IPS-20b (cell line): ENCODE data around the gene MEGF11.

Source experiments
- H3K27ac ChIP-seq: one replicate; pipeline ENCODE4 v1.5.1; 2013; ENCODE audit warnings: low read length
- H3K27me3 ChIP-seq: 2 replicates; pipeline ENCODE4 v1.6.1; 2013; ENCODE audit warnings: mild to moderate bottlenecking, low read length, inconsistent platforms; ENCODE audit not compliant: insufficient read depth
- H3K36me3 ChIP-seq: 2 replicates; pipeline ENCODE4 v1.6.1; 2013; ENCODE audit warnings: low read depth, mild to moderate bottlenecking, inconsistent platforms, low read length, moderate library complexity; ENCODE audit not compliant: insufficient read depth
- H3K4me1 ChIP-seq: 2 replicates; pipeline ENCODE4 v1.6.1; 2013; ENCODE audit warnings: mild to moderate bottlenecking, control low read depth, inconsistent platforms, low read length, moderate library complexity; ENCODE audit not compliant: insufficient read depth
- H3K4me3 ChIP-seq: 2 replicates; pipeline ENCODE4 v1.5.1; 2013; ENCODE audit warnings: mild to moderate bottlenecking, low read length, inconsistent platforms
- H3K9ac ChIP-seq: 2 replicates; pipeline ENCODE4 v1.6.1; 2013; ENCODE audit warnings: low read depth, mild to moderate bottlenecking, inconsistent platforms, low read length, moderate library complexity
- H3K9me3 ChIP-seq: 2 replicates; pipeline ENCODE4 v1.6.1; 2013; ENCODE audit warnings: mild to moderate bottlenecking, low read depth, low read length, inconsistent platforms; ENCODE audit not compliant: insufficient read depth

Gene MEGF11

DNA sequence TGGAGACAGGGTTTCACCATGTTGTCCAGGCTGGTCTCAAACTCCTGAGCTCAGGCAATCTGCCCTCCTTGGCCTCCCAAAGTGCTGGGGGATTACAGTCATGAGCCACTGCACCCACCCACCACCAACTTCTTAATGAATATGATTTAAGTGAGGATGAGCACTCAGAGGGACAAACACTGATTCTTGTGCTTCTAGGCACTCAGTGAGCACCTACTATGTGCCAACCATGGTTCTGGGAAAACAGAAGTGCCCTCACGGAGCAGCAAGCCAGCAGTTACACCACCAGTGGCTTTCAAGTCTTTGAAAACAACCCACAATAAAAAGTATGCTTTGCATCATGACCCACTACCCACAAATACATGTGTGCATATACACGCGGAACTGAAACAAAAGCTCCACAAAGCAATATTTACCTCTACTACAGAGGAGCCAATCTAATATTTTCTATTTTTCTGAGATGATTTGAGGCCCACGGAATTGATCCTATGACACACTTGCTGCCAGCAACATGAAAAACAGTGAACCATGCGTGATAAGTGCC lies 91.9 kb downstream of the MEGF11 start:
- H3K9me3 ChIP-seq, result no peaks in the 10 kb centered on the region
- no peak overlapping the region for H3K9ac ChIP-seq
- no peaks in the 10 kb centered on the region for H3K4me1 ChIP-seq
- H3K27ac ChIP-seq, result no peak overlapping the region
- no peak overlapping the region for H3K4me3 ChIP-seq
- no peaks in the 10 kb centered on the region for H3K27me3 ChIP-seq
- H3K36me3 ChIP-seq, result no peaks in the 10 kb centered on the region

DNA sequence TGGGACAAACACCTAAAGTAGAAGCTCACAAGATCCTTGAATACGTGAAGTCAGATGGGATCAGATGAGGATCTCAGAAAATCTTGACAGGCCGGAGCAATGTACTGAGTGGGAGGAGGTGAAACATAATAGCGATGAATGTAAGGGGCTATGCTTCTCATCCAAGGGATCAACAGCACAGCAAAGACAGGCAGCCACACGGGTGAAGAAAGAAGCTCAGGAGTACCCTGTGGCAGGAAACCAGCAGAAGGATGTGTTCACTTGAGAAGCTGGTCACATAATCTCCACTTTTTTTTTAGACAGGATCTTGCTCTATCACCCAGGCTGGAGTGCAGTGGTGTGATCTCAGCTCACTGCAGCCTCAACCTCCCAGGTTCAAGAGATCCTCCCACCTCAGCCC lies 92.4 kb downstream of the MEGF11 start:
- Histone ChIP-seq H3K9ac (no peak overlapping the region), H3K9me3 (no peaks in the 10 kb centered on the region), H3K36me3 (no peaks in the 10 kb centered on the region), H3K27ac (no peak overlapping the region), H3K4me1 (no peaks in the 10 kb centered on the region), H3K27me3 (no peaks in the 10 kb centered on the region), H3K4me3 (no peak overlapping the region)

DNA sequence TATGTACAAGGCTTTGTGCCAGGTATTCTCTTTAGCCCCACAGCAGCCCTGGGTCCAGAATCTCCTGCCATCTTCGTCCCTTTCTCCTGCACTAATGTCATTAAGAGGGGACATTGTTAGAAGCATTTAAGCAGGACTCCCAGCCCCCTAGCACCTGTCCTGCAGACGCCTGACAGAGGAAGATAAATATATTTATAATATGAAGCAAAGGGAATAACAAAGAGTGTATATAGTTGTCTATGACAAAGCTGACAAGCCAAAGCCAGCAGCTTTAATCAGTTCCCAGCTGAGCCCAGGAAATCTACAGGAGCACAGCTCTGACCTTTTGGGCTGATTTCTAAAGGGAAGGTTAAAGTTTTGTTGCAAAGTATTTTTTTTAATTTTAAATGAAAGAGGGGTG lies 96.0 kb downstream of the MEGF11 start:
- H3K9ac ChIP-seq, result no peak overlapping the region
- no peaks in the 10 kb centered on the region for H3K36me3 ChIP-seq
- no peaks in the 10 kb centered on the region for H3K4me1 ChIP-seq
- no peak overlapping the region for H3K4me3 ChIP-seq
- H3K27ac ChIP-seq, result no peak overlapping the region
- no peaks in the 10 kb centered on the region for H3K27me3 ChIP-seq
- H3K9me3 ChIP-seq, result no peaks in the 10 kb centered on the region

DNA sequence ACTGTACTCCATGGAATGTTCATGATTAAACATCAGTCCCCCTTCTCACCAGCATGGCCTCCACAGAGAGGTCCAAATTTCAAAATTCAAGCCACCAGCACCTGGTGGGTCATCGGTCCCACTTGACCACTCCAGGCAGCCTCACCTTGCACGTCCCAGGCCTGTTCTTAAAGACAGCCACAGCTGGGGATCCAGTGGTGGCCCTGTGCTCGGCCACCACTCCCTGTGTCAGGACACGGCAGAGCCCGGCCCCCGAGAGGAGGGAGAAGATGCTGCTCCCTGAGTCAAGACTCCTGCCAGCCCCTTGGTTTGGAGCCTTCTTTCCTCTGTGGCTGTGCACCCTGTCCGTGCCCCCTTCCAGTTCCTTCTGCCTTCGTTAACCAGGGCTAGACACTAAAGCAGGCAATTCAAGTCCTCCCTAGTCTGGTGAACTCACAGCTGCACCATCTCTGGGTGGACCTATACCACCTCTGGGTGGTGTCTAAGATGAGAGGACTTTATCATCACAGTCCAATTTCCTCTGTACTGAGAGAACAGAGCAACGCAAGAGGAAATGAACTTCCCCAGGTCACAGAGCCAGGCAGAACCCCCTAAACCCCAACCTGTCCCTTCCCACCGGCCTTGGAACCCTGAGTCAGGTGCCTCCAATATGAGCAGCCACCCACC lies 97.1 kb downstream of the MEGF11 start:
- no peak overlapping the region for H3K4me3 ChIP-seq
- H3K36me3 ChIP-seq, result no peaks in the 10 kb centered on the region
- no peak overlapping the region for H3K9ac ChIP-seq
- no peaks in the 10 kb centered on the region for H3K4me1 ChIP-seq
- no peak overlapping the region for H3K27ac ChIP-seq
- H3K9me3 ChIP-seq, result no peaks in the 10 kb centered on the region
- no peaks in the 10 kb centered on the region for H3K27me3 ChIP-seq

DNA sequence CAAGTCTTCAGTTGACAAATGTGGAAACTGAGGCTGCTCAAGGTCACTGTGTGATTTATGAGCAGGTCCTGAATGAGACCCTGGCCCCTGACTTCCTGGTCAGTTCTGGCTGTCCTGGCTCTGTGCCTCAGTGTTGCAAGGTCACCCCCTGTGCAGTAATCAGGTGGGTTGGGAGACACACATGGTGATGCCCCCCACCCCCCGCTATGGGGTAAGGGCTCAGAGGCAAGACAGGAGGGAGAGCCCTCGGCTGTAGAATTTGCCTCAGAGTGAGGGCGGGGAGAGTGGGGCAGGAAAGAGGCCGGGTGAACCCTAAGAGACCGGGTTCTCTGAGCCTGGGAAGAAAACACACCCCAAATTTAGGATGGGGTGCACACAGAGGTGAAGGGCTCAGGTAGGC lies 98.5 kb downstream of the MEGF11 start:
- Histone ChIP-seq H3K4me1 (no peaks in the 10 kb centered on the region), H3K9ac (no peak overlapping the region), H3K27ac (no peak overlapping the region), H3K4me3 (no peak overlapping the region), H3K36me3 (no peaks in the 10 kb centered on the region), H3K27me3 (no peaks in the 10 kb centered on the region), H3K9me3 (no peaks in the 10 kb centered on the region)

DNA sequence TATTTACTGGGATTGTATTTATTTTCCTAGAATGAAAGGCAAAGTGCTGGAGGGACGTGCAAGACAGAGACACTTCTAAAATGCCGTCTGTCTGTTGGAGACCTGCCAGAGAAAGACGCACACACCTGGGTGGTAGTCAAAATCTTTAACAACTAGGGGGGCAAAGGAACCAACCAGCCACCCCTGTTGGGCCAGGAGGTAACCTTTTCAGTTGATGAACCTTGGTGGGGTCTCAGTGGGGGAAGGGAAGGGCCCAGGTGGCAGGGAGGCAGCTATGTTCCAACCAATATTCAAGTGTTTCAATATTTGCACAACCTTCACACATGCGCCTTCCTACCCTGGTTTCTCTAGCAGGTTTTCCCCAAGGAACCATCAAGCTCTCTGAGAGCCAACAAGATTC lies 99.0 kb downstream of the MEGF11 start:
- Histone ChIP-seq H3K9me3 (no peaks in the 10 kb centered on the region), H3K36me3 (no peaks in the 10 kb centered on the region), H3K27me3 (no peaks in the 10 kb centered on the region), H3K9ac (no peak overlapping the region), H3K4me3 (no peak overlapping the region), H3K27ac (no peak overlapping the region), H3K4me1 (no peaks in the 10 kb centered on the region)

DNA sequence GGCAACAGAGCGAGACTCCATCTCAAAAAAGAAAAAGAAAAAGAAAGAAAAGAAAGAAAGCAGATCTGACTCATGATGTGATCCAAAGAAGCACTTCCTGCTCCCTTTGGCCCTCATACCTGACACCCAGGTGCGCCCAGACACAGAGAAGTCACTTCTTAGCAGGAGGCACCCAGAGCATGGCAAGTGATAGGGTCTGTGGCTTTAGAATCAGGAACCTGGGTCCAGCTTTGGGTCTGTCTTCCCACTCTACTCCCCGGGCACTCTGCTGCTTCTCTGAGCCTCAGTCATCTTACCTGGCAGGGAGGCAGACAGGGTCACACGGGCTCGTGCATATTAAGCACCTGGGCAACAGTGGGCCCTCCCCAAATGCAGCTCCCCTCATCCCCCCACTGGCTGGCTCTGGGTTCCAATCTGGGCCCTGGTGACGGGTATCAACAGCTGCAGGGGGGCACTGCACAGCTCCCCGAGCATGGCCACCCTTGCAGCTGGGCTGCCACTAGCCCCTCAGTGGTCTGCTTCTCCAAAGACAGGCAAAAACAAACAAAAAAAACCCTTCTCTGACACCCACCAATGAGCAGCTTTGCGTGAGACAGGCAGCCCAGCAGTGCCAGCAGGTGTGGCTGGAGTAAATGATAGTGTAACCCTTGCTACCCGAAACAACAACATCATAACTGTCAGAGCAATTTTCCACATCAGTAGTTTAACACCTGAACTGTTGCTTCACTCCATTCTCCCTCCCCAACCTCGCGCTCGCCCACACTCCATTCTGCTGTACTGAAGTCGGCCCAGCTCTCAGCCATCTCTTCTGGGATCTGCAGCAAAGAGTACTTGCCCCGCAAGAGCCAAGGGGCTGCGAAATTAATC lies 99.8 kb downstream of the MEGF11 start:
- H3K4me3 ChIP-seq, result no peak overlapping the region
- H3K27me3 ChIP-seq, result no peaks in the 10 kb centered on the region; the same call in 1 of the 2 replicates

DNA sequence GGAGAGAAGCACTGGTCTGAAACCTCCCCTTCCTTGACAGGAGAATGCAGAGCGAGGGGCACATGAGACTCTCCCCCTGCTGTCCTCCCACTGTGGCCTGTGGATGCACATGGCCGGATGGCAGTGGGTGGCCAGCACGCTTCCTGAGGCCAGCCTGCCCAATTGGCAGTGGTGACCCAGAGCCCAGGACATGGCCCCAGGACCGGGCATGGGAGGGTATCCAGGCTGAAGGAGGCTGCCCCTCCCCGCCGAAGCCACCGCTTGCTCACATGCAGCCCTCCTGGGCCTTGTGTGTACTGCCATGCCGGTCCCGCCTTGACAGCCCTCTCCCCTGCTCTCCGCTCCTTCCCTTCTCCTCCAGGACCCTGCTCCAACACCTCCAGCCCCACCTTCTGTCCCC lies 100.9 kb downstream of the MEGF11 start:
- H3K36me3 ChIP-seq, result no peaks in the 10 kb centered on the region
- H3K9ac ChIP-seq, result no peak overlapping the region
- no peak overlapping the region for H3K27ac ChIP-seq
- H3K4me1 ChIP-seq, result no peaks in the 10 kb centered on the region
- H3K9me3 ChIP-seq, result no peaks in the 10 kb centered on the region
- H3K4me3 ChIP-seq, result no peak overlapping the region
- no peaks in the 10 kb centered on the region; the same call in 1 of the 2 replicates for H3K27me3 ChIP-seq

More for the DNA sequence above, 99.8 kb downstream of the MEGF11 start:
- Histone ChIP-seq H3K4me1 (no peaks in the 10 kb centered on the region), H3K27ac (no peak overlapping the region), H3K9ac (no peak overlapping the region), H3K9me3 (no peaks in the 10 kb centered on the region), H3K36me3 (no peaks in the 10 kb centered on the region)

DNA sequence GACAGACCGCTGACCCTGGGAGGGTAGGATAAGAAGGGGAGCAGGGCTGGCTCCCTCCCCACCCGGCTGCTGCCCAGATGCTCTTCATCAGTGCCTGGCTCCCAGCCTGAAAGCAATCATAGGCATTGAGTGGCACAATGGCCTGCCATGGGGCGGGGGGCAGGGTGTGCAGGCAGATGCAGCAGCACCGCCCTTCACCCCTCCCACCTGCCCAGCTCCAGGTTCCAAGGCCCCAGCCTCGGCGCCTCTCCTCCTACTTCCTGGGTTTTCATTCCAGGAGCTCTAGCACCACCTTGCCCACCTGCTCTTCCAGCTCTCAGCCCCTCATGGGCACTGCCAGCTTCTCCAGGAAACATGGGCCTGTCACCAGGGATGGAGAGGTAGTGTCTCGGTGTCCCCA lies 101.7 kb downstream of the MEGF11 start:
- no peaks in the 10 kb centered on the region for H3K4me1 ChIP-seq
- H3K27ac ChIP-seq, result no peak overlapping the region
- no peaks in the 10 kb centered on the region for H3K36me3 ChIP-seq
- no peak overlapping the region for H3K9ac ChIP-seq
- no peaks in the 10 kb centered on the region; the same call in 1 of the 2 replicates for H3K27me3 ChIP-seq
- no peak overlapping the region for H3K4me3 ChIP-seq
- no peaks in the 10 kb centered on the region for H3K9me3 ChIP-seq

DNA sequence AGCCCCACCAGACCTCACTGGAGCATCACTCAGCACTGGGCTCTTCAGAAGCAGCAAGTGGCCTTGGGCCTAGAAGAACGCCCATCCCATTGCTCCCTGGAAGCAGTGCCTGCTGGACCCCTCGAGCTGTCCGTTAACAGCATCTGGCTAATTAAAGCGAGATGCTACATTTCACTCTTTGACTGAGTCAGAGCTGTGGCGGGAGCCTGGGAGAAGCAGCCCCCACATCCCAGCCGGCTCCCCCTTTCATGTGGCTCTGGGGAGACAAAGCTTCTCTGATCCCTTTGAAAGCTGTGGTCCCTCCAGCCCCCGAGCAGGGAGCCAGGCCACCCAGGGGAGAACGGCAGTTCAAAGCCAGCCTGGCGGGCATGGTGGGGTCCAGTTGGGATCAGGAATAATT lies 103.7 kb downstream of the MEGF11 start:
- Histone ChIP-seq H3K36me3 (no peaks in the 10 kb centered on the region), H3K27me3 (no peaks in the 10 kb centered on the region; the same call in 1 of the 2 replicates), H3K27ac (no peak overlapping the region), H3K4me1 (no peaks in the 10 kb centered on the region), H3K4me3 (no peak overlapping the region), H3K9ac (no peak overlapping the region), H3K9me3 (no peaks in the 10 kb centered on the region)

DNA sequence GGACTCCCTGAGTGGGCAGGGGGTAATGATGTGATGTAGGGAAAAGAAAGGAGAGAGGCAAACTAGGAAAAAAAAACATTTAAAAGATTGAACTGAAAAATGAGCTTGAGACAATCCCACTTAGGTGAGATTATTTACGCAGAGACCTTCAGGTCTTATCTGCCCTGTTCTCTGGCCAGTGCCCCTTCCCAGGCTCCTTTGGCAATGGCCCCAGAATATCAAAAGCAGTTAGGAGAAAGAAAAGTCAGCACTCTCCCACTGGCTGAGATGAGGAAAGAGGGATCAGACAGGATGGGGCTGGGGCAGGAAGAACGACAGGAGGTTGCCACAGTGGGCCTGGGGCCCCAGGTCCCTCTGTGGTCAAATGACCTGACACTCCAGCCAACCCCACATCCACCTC lies 105.4 kb downstream of the MEGF11 start:
- Histone ChIP-seq H3K9me3 (no peaks in the 10 kb centered on the region), H3K4me1 (0 out of 2 replicates have a peak, but pooled peaks cover 7% of the 10 kb centered on the region), H3K4me3 (no peak overlapping the region), H3K9ac (no peak overlapping the region), H3K36me3 (no peaks in the 10 kb centered on the region), H3K27ac (no peak overlapping the region), H3K27me3 (no peaks in the 10 kb centered on the region; the same call in 1 of the 2 replicates)

DNA sequence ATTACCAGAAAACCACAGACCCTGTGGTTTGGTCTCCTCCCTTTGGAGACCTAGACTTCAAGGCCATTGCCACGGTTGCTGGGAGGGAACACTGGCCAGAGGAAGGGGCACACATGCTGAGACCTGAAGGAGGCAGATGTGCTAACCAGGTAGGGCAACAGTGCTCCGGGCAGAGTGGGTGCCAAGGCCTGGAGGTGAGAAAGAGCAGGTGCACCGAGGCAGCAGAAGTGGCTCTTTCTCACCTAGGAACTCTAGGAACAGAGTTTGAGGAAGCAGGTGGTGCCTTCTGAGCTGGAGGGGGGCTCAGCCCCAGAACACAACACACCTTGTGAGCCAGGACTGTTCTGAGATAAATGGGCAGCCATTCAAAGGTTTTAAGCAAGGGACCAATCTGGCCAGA lies 106.1 kb downstream of the MEGF11 start:
- no peaks in the 10 kb centered on the region; the same call in 1 of the 2 replicates for H3K27me3 ChIP-seq
- no peak overlapping the region for H3K4me3 ChIP-seq
- H3K9ac ChIP-seq, result no peak overlapping the region
- H3K36me3 ChIP-seq, result no peaks in the 10 kb centered on the region
- 0 out of 2 replicates have a peak, but pooled peaks cover 7% of the 10 kb centered on the region for H3K4me1 ChIP-seq
- no peaks in the 10 kb centered on the region for H3K9me3 ChIP-seq
- H3K27ac ChIP-seq, result no peak overlapping the region
